ENCODE results near the gene ROR2. TPM values are rescaled to one million over a fixed set of nuclear protein-coding genes. Genes with fewer than 3 reads are reported as not detected.

Gene ROR2
- total and polyA plus RNA-seq, 4 donors: 0.13 to 0.84 (median 0.52) TPM

GRCh38 chr9:91606255-91606995 lies 343.6 kb downstream of the ROR2 start:
- TF ChIP-seq EGR1 (IDR thresholded peaks at IDR 0.05; ENCODE audit: low read depth in 2 of 2): no peak
- no peak for TF ChIP-seq REST (IDR thresholded peaks at IDR 0.05)
- TF ChIP-seq RXRA (IDR thresholded peaks at IDR 0.05): no peak
- no peak for TF ChIP-seq MAX (IDR thresholded peaks at IDR 0.05)
- no peak for TF ChIP-seq ATF3 (IDR thresholded peaks at IDR 0.05)
- no peak for TF ChIP-seq HNF4G (IDR thresholded peaks at IDR 0.05)
- TF ChIP-seq FOXA2 (IDR thresholded peaks at IDR 0.05): no peak
- TF ChIP-seq HNF4A (conservative IDR thresholded peaks at IDR 0.05): no peak
- no peaks in the 10 kb centered on the region for H3K36me3 ChIP-seq (ENCODE audit: control insufficient read depth in 4 of 4, insufficient read depth in 3 of 4, low read depth in 1 of 4, low read length in 3 of 4)
- H3K4me1 ChIP-seq (ENCODE audit: control insufficient read depth in 4 of 4, insufficient read depth in 4 of 4, low read length in 3 of 4): no peaks in the 10 kb centered on the region
- WGBS: 57% methylated on average over 2 of the region's 2 CpGs
- H3K27me3 ChIP-seq (ENCODE audit: control insufficient read depth in 4 of 4, insufficient read depth in 4 of 4, low read length in 3 of 4): no peaks in the 10 kb centered on the region
- H3K9ac ChIP-seq (ENCODE audit: low read depth in 1 of 2, low read length in 2 of 2): no peak overlapping the region
- H3K9me3 ChIP-seq (ENCODE audit: control insufficient read depth in 4 of 4, low read length in 3 of 4): no peaks in the 10 kb centered on the region
- H3K27ac ChIP-seq (ENCODE audit: low read depth in 1 of 2, low read length in 2 of 2): no peak overlapping the region
- H3K4me3 ChIP-seq (ENCODE audit: low read depth in 1 of 3, low read length in 3 of 3): no peak overlapping the region
- DNase-seq (ENCODE audit: low spot score): no peak

- no peaks in the 10 kb centered on the region for H3K27me3 ChIP-seq (ENCODE audit: control insufficient read depth in 4 of 4, insufficient read depth in 4 of 4, low read length in 3 of 4)
- TF ChIP-seq RXRA (IDR thresholded peaks at IDR 0.05) (no peak), HNF4A (conservative IDR thresholded peaks at IDR 0.05) (no peak), CTCF (IDR thresholded peaks at IDR 0.05; ENCODE audit: low read depth, low read length, missing input control) (no peak), TAF1 (conservative IDR thresholded peaks at IDR 0.05) (no peak), ZBTB33 (IDR thresholded peaks at IDR 0.05) (no peak), REST (IDR thresholded peaks at IDR 0.05) (no peak), EGR1 (IDR thresholded peaks at IDR 0.05; ENCODE audit: low read depth in 2 of 2) (no peak), MAX (IDR thresholded peaks at IDR 0.05) (no peak)
- DNase-seq (ENCODE audit: low spot score): no peak
- 74% methylated on average over 3 of the region's 3 CpGs for WGBS
- H3K36me3 ChIP-seq (ENCODE audit: control insufficient read depth in 4 of 4, insufficient read depth in 3 of 4, low read depth in 1 of 4, low read length in 3 of 4): no peaks in the 10 kb centered on the region
- H3K27ac ChIP-seq (ENCODE audit: low read depth in 1 of 2, low read length in 2 of 2): no peak overlapping the region
- no peaks in the 10 kb centered on the region for H3K9me3 ChIP-seq (ENCODE audit: control insufficient read depth in 4 of 4, low read length in 3 of 4)
- H3K4me3 ChIP-seq (ENCODE audit: low read depth in 1 of 3, low read length in 3 of 3): no peak overlapping the region
- H3K4me1 ChIP-seq (ENCODE audit: control insufficient read depth in 4 of 4, insufficient read depth in 4 of 4, low read length in 3 of 4): no peaks in the 10 kb centered on the region
- H3K9ac ChIP-seq (ENCODE audit: low read depth in 1 of 2, low read length in 2 of 2): no peak overlapping the region
Measured at GRCh38 chr9:91604451-91605179, 345.4 kb downstream of the ROR2 start.

Data from liver (tissue), 9 donors.